B cell (primary cell): Measurements from ENCODE around the gene BRAF. TPM values are rescaled to one million over a fixed set of nuclear protein-coding genes. Genes with fewer than 3 reads are reported as not detected.

Source experiments
- ATAC-seq: fragments of 200-7000 bp; cut with Tn5 transposase; one replicate; pipeline ENCODE4 v1.10.0; 2021; ENCODE audit warnings: low read depth, mild to moderate bottlenecking, moderate number of reproducible peaks, moderate library complexity
- CTCF ChIA-PET: fragments of 350-600 bp; sonication (Branson Sonifier 250); formaldehyde crosslinking; loops from one replicate; lab custom pipeline; 2021; ENCODE audit warnings: antibody characterized with exemption, inconsistent platforms; lab: Charles Lee
- POLR2A ChIA-PET: fragments of 350-600 bp; sonication (Branson Sonifier 250); formaldehyde crosslinking; loops from one replicate; lab custom pipeline; 2021; ENCODE audit warnings: antibody characterized with exemption; lab: Charles Lee
- DNase-seq: peaks from one replicate; pipeline ENCODE4 v3.0.0; 2013
- H2AFZ ChIP-seq: 2 replicates; pipeline ENCODE4 v1.6.1; 2012; ENCODE audit warnings: mild to moderate bottlenecking, low read depth, low read length; ENCODE audit not compliant: insufficient read depth, poor library complexity, severe bottlenecking
- H3K27ac ChIP-seq, 2 donors: 1 replicate in 1 of 2; 2 replicates in 1 of 2; pipeline ENCODE4 v1.5.1; 2012 to 2013; ENCODE audit warnings: low read length in 2 of 2, mild to moderate bottlenecking in 2 of 2, moderate library complexity in 1 of 2
- H3K27me3 ChIP-seq, 4 experiments: fragments of 200-600 bp in 1 of 4; sonication (generic) in 1 of 4; replicated peaks in 1 of 4; 1 replicate in 2 of 4; 2 replicates in 2 of 4; pipeline versions ENCODE4 v1.6.1 to v1.7.0; 2013 to 2016; ENCODE audit warnings: low read length in 3 of 4, mild to moderate bottlenecking in 2 of 4, mixed read lengths in 1 of 4, moderate library complexity in 1 of 4; ENCODE audit not compliant: insufficient read depth in 4 of 4, control insufficient read depth in 3 of 4; ENCODE audit errors: control extremely low read depth in 1 of 4
- H3K36me3 ChIP-seq, 2 experiments: replicated peaks in 1 of 2; 1 replicate in 1 of 2; 2 replicates in 1 of 2; pipeline versions ENCODE4 v1.6.1 to v1.7.1; 2013; ENCODE audit warnings: low read length in 1 of 2; ENCODE audit not compliant: insufficient read depth in 2 of 2, control insufficient read depth in 1 of 2; ENCODE audit errors: control extremely low read depth in 1 of 2, extremely low read depth in 1 of 2
- H3K4me1 ChIP-seq, 2 donors: fragments of 200-600 bp in 1 of 2; sonication (generic) in 1 of 2; 1 replicate in 1 of 2; 2 replicates in 1 of 2; pipeline versions ENCODE4 v1.5.1 to v1.6.1; 2013 to 2017; ENCODE audit warnings: low read length in 2 of 2; ENCODE audit not compliant: control insufficient read depth in 2 of 2, insufficient read depth in 2 of 2
- H3K4me2 ChIP-seq: replicated peaks from 2 replicates; pipeline ENCODE3; 2012; ENCODE audit warnings: mild to moderate bottlenecking, low read depth, low read length; ENCODE audit not compliant: poor library complexity, severe bottlenecking
- H3K4me3 ChIP-seq, 5 experiments: fragments of 200-600 bp in 1 of 5; sonication (generic) in 1 of 5; 1 replicate in 3 of 5; 2 replicates in 2 of 5; pipeline versions ENCODE4 v1.5.1 to v1.7.0; 2011 to 2016; ENCODE audit warnings: low read length in 4 of 5, mild to moderate bottlenecking in 4 of 5, low read depth in 2 of 5, control low read depth in 1 of 5, moderate library complexity in 1 of 5; ENCODE audit not compliant: insufficient read depth in 1 of 5; ENCODE audit errors: control extremely low read depth in 1 of 5, extremely low read depth in 1 of 5
- H3K79me2 ChIP-seq: fragments of 200-600 bp; sonication (generic); one replicate; pipeline ENCODE4 v1.6.0; 2016; ENCODE audit warnings: low read length; ENCODE audit not compliant: control insufficient read depth, insufficient read depth
- H3K9ac ChIP-seq: fragments of 200-600 bp; sonication (generic); 2 replicates; pipeline ENCODE4 v1.6.1; 2017; ENCODE audit warnings: mild to moderate bottlenecking, low read length, moderate library complexity
- H3K9me3 ChIP-seq, 3 donors: one replicate each; pipeline versions ENCODE4 v1.6.1 to v1.7.1; 2013; ENCODE audit warnings: low read length in 2 of 3; ENCODE audit not compliant: control insufficient read depth in 2 of 3, insufficient read depth in 1 of 3; ENCODE audit errors: control extremely low read depth in 1 of 3
- H4K20me1 ChIP-seq: 2 replicates; pipeline ENCODE4 v1.6.0; 2012; ENCODE audit warnings: mild to moderate bottlenecking, low read length; ENCODE audit not compliant: insufficient read depth, control insufficient read depth, poor library complexity, severe bottlenecking
- H3K27ac Mint-ChIP-seq: one replicate; pipeline ENCODE4 v1.8.0; 2021; ENCODE audit warnings: mixed read lengths
- H3K27me3 Mint-ChIP-seq: one replicate; pipeline ENCODE4 v1.8.0; 2021; ENCODE audit warnings: mixed read lengths
- H3K4me1 Mint-ChIP-seq: one replicate; pipeline ENCODE4 v1.8.0; 2021; ENCODE audit warnings: mixed read lengths
- H3K4me3 Mint-ChIP-seq: one replicate; pipeline ENCODE4 v1.8.0; 2021; ENCODE audit warnings: mixed read lengths
- H3K9me3 Mint-ChIP-seq: one replicate; pipeline ENCODE4 v1.8.0; 2022; ENCODE audit warnings: mixed read lengths; ENCODE audit not compliant: insufficient read depth
- EZH2 ChIP-seq: IDR thresholded peaks from 2 replicates; pipeline ENCODE4 v1.6.1; 2012; ENCODE audit warnings: borderline replicate concordance, low read depth, mild to moderate bottlenecking, moderate library complexity, low read length; ENCODE audit not compliant: insufficient read depth, poor library complexity, severe bottlenecking
- WGBS: methylation state at CpG from one replicate; pipeline ENCODE4 v1.1.5; 2013; ENCODE audit warnings: missing lambda C conversion rate; ENCODE audit not compliant: insufficient coverage; 5-methylcytosine and 5-hydroxymethylcytosine counted together
- intact Hi-C: fragments of 100-400 bp; cut with micrococcal nuclease; formaldehyde crosslinking; loops from one replicate; pipeline ENCODE4 v1.10.0; 2022
- polyA plus RNA-seq: library from polyadenylated mRNA; depleted of rRNA; stranded (reverse); fragments of >200 nt; gene quantifications from 2 replicates; pipeline ENCODE4 v1.2.3, GENCODE V29; 2012
- total RNA-seq, 2 donors: library from RNA; stranded (reverse); fragments of 120-200 nt in 1 of 2; gene quantifications; 1 replicate in 1 of 2; 2 replicates in 1 of 2; pipeline versions ENCODE4 v1.2.3 to v1.2.4, GENCODE V29; 2013 to 2022
- TF ChIP-seq, protein P1 (sequence below): fragments of 200-600 bp; IDR thresholded peaks from one replicate; pipeline ENCODE4 v1.8.0; 2022; ENCODE audit warnings: antibody characterized with exemption, mild to moderate bottlenecking

The BRAF gene
- total and polyA plus RNA-seq, 2 donors (not counting 1 experiment from before 2014, with no cell fraction given): 13.5 to 90.9 TPM

GRCh38 chr7:140908361-140908760 lies 16.4 kb downstream of the BRAF start:
- Histone ChIP-seq H3K4me1 (peaks cover 2 to 12% of the 10 kb centered on the region in 2 donors), H3K27ac (no peak overlapping the region), H3K79me2 (peaks cover 96% of the 10 kb centered on the region), H3K9me3 (peaks cover 0 to 7% (median 3%) of the 10 kb centered on the region in 3 donors), H3K36me3 (peaks cover 0 to 5% of the 10 kb centered on the region in 2 experiments), H3K27me3 (no peaks in the 10 kb centered on the region), H2AFZ (no peak overlapping the region), H3K4me2 (no peak overlapping the region), H3K9ac (no peak overlapping the region), H4K20me1 (peaks cover 68% of the 10 kb centered on the region), H3K4me3 (no peak overlapping the region)
- ChIA-PET POLR2A (no interaction called here), CTCF (interaction anchor here (0.7 kb wide), 1 partner anchor 11 kb away, joined by 5 read pairs; no protein-coding TSS in a partner anchor)
- DNase-seq (no peak), ATAC-seq (no peak)
- no peak overlapping the region for H3K4me3 Mint-ChIP-seq
- intact Hi-C loops: no loop called here
- peaks cover 44% of the 10 kb centered on the region for H3K4me1 Mint-ChIP-seq
- 100% methylated on average over 1 of the region's 2 CpGs for whole genome bisulfite sequencing
- no peaks in the 10 kb centered on the region for H3K27me3 Mint-ChIP-seq
- no peak overlapping the region for H3K27ac Mint-ChIP-seq
- peaks cover 5% of the 10 kb centered on the region for H3K9me3 Mint-ChIP-seq
- TF ChIP-seq EZH2: no peak
- TF ChIP-seq, protein P1, sequence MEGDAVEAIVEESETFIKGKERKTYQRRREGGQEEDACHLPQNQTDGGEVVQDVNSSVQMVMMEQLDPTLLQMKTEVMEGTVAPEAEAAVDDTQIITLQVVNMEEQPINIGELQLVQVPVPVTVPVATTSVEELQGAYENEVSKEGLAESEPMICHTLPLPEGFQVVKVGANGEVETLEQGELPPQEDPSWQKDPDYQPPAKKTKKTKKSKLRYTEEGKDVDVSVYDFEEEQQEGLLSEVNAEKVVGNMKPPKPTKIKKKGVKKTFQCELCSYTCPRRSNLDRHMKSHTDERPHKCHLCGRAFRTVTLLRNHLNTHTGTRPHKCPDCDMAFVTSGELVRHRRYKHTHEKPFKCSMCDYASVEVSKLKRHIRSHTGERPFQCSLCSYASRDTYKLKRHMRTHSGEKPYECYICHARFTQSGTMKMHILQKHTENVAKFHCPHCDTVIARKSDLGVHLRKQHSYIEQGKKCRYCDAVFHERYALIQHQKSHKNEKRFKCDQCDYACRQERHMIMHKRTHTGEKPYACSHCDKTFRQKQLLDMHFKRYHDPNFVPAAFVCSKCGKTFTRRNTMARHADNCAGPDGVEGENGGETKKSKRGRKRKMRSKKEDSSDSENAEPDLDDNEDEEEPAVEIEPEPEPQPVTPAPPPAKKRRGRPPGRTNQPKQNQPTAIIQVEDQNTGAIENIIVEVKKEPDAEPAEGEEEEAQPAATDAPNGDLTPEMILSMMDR: no peak

DNA sequence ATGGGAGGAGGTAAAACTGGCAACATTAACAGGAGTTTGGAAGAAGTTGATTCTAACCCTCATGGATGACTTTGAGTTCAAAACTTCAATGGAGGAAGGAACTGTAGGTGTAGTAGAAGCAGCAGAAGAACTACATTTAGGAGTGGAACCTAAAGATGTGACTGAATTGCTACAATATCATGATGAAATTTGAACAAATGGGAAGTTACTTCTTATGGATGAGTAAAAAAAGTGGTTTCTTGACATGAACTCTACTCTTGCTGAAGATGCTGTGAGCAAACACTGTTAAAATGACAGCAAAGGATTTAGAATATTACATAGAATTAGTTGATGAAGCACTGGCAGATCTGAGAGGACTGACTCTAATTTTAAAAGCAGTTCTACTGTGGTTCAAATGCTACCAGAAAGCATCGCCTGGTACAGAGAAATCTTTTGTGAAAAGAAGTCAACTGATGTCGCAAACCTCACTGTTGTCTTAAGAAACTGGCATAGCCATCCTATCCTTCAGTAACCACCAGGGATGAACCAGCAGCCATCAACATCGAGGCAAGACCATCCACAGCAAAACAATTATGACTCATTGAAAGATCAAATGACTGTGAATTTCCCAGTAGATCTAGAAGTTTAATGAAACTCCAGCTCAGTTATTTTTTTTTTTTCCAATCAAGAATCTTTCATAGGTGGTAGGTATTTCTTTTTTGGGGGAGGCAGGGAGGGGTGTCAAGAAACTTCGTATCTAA lies 20.8 kb downstream of the BRAF start:
- Histone ChIP-seq H3K4me2 (no peak overlapping the region), H3K79me2 (peaks cover 94% of the 10 kb centered on the region), H3K4me1 (peaks cover 14 to 20% of the 10 kb centered on the region in 2 donors), H3K9me3 (peaks cover 0 to 7% (median 3%) of the 10 kb centered on the region in 3 donors), H3K27ac (no peak overlapping the region), H3K9ac (no peak overlapping the region), H3K36me3 (no peaks in the 10 kb centered on the region), H4K20me1 (peaks cover 57% of the 10 kb centered on the region), H3K4me3 (no peak overlapping the region), H3K27me3 (no peaks in the 10 kb centered on the region), H2AFZ (no peak overlapping the region)
- Mint-ChIP-seq H3K27ac (no peak overlapping the region), H3K4me3 (no peak overlapping the region), H3K27me3 (no peaks in the 10 kb centered on the region), H3K4me1 (peaks cover 51% of the 10 kb centered on the region), H3K9me3 (peaks cover 6% of the 10 kb centered on the region)
- ChIA-PET POLR2A (no interaction called here), CTCF (no interaction called here)
- intact Hi-C loops: no loop called here
- WGBS: 100% methylated on average over 2 of the region's 4 CpGs
- DNase-seq (no peak), ATAC-seq (no peak)
- no peak for TF ChIP-seq EZH2
- TF ChIP-seq, protein P1: no peak
